ENCODE data around the gene COL5A3. TPM values are rescaled to one million over a fixed set of nuclear protein-coding genes. Genes with fewer than 3 reads are reported as not detected.
"Not testable (repeated sequence)": the region's sequence is repeated elsewhere in the genome, so short reads cannot be mapped to it uniquely, and the experiment has no call there.

COL5A3 gene
- total RNA-seq, 1 experiment from 2014 or later, result not detected

DNA sequence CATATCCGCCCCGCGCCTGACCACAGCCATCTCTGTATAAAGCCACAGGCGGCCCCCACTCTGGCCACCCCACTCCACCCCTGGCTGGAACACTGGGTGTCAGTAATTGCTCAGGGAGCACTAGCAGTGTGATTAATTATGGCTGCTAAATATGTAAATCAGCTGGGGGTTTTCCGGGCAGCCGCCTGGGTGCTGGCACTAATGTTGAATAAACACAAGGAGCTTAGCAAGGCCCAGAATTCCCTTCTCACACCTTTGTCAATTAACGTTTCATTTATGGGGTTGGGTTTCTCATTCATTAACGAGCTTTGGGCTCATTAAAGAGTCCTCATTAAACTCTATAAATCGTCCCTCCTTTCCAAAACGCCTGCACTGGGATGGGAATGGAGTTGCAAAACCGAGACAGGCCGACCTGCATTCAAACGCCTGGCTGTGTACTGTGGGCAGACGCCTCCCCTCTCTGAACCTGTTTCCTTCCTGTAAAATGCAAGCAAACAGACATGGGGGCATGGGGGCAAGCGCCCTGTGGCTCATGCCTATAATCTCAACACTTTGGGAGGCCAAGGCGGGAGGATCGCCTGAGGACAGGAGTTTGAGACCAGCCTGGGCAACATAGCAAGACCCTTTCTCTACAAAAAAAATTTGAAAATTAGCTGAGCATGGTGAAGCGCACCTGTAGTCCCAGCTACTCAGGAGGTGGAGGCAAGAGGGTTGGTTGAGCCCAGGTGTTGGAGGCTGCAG, 56.3 kb downstream of the COL5A3 start:
- Histone ChIP-seq H3K9me3 (no peaks in the 10 kb centered on the region), H3K4me1 (no peaks in the 10 kb centered on the region), H3K27me3 (replicated peaks; ENCODE audit: control insufficient read depth, insufficient read depth, low read length) (no peaks in the 10 kb centered on the region), H3K4me3 (ENCODE audit: low read depth, low read length) (no peak overlapping the region), H3K36me3 (ENCODE audit: control insufficient read depth, insufficient read depth, low read length) (no peaks in the 10 kb centered on the region)
- H3K27me3 Mint-ChIP-seq (ENCODE audit: insufficient read depth, unreplicated experiment), result no peaks in the 10 kb centered on the region
- no TSS peak for BruUV-seq (replicated peaks)
- intact Hi-C loops (cut with micrococcal nuclease; ENCODE audit: unreplicated experiment), result no loop called here
- H3K36me3 Mint-ChIP-seq (ENCODE audit: insufficient read depth, unreplicated experiment), result no peaks in the 10 kb centered on the region
- TF ChIP-seq, protein P1, sequence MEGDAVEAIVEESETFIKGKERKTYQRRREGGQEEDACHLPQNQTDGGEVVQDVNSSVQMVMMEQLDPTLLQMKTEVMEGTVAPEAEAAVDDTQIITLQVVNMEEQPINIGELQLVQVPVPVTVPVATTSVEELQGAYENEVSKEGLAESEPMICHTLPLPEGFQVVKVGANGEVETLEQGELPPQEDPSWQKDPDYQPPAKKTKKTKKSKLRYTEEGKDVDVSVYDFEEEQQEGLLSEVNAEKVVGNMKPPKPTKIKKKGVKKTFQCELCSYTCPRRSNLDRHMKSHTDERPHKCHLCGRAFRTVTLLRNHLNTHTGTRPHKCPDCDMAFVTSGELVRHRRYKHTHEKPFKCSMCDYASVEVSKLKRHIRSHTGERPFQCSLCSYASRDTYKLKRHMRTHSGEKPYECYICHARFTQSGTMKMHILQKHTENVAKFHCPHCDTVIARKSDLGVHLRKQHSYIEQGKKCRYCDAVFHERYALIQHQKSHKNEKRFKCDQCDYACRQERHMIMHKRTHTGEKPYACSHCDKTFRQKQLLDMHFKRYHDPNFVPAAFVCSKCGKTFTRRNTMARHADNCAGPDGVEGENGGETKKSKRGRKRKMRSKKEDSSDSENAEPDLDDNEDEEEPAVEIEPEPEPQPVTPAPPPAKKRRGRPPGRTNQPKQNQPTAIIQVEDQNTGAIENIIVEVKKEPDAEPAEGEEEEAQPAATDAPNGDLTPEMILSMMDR (IDR thresholded peaks at IDR 0.05; ENCODE audit: insufficient read depth in 1 of 2, low read depth in 1 of 2, low read length in 1 of 2, severe bottlenecking in 1 of 2, unreplicated experiment in 1 of 2), result no peak
- CTCF ChIA-PET, result no interaction called here
- no peak overlapping the region for H3K27ac Mint-ChIP-seq (ENCODE audit: unreplicated experiment)
- POLR2A ChIA-PET, result no interaction called here
- DNase-seq, result no peak
- H3K9me3 Mint-ChIP-seq (ENCODE audit: unreplicated experiment), result no peaks in the 10 kb centered on the region
- no peak overlapping the region for H3K4me3 Mint-ChIP-seq (ENCODE audit: unreplicated experiment)
- H3K4me1 Mint-ChIP-seq (ENCODE audit: low read depth, unreplicated experiment), result no peaks in the 10 kb centered on the region

- no peaks in the 10 kb centered on the region for H3K4me1 ChIP-seq
- CTCF ChIA-PET, result interaction anchor here (0.6 kb wide), 1 partner anchor 48 kb away, joined by 4 read pairs; no protein-coding TSS in a partner anchor
- Mint-ChIP-seq H3K4me1 (ENCODE audit: low read depth, unreplicated experiment) (no peaks in the 10 kb centered on the region), H3K27me3 (ENCODE audit: insufficient read depth, unreplicated experiment) (no peaks in the 10 kb centered on the region), H3K27ac (ENCODE audit: unreplicated experiment) (no peak overlapping the region), H3K36me3 (ENCODE audit: insufficient read depth, unreplicated experiment) (no peaks in the 10 kb centered on the region), H3K9me3 (ENCODE audit: unreplicated experiment) (no peaks in the 10 kb centered on the region), H3K4me3 (ENCODE audit: unreplicated experiment) (no peak overlapping the region)
- intact Hi-C loops (cut with micrococcal nuclease; ENCODE audit: unreplicated experiment), result no loop called here
- TF ChIP-seq, protein P1 (IDR thresholded peaks at IDR 0.05; ENCODE audit: insufficient read depth in 1 of 2, low read depth in 1 of 2, low read length in 1 of 2, severe bottlenecking in 1 of 2, unreplicated experiment in 1 of 2), result no peak
- POLR2A ChIA-PET, result no interaction called here
- H3K27me3 ChIP-seq (replicated peaks; ENCODE audit: control insufficient read depth, insufficient read depth, low read length), result no peaks in the 10 kb centered on the region
- H3K9me3 ChIP-seq, result no peaks in the 10 kb centered on the region
- H3K4me3 ChIP-seq (ENCODE audit: low read depth, low read length), result no peak overlapping the region
- DNase-seq, result no peak
- BruUV-seq (replicated peaks), result no TSS peak
- H3K36me3 ChIP-seq (ENCODE audit: control insufficient read depth, insufficient read depth, low read length), result no peaks in the 10 kb centered on the region
Observed at GRCh38 chr19:9952276-9952675, 58.0 kb downstream of the COL5A3 start.

DNA sequence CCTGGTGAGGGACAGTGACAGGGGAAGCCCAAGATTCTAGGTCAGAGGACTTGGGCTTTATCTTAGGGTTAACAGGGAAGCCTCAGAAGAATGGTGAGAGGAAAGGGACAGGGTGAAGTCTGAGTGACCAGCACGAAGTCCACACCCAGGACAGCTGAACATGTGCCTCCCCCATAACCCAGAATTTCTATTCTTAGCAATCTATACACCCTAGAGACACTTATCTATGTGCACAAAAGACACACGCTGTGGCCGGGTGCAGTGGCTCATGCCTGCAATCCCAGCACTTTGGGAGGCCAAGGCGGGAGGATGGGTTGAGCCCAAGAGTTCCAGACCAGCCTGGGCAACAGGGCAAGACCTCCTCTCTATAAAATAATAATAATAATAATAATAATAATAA, 62.9 kb downstream of the COL5A3 start:
- H3K27ac Mint-ChIP-seq (ENCODE audit: unreplicated experiment), result no peak overlapping the region
- CTCF ChIA-PET, result interaction anchor here (0.6 kb wide), 1 partner anchor 63 kb away, joined by 5 read pairs; the partner anchor contains the start of gene COL5A3
- Histone ChIP-seq H3K9me3 (no peaks in the 10 kb centered on the region), H3K36me3 (ENCODE audit: control insufficient read depth, insufficient read depth, low read length) (no peaks in the 10 kb centered on the region), H3K4me1 (no peaks in the 10 kb centered on the region), H3K27me3 (replicated peaks; ENCODE audit: control insufficient read depth, insufficient read depth, low read length) (no peaks in the 10 kb centered on the region), H3K4me3 (ENCODE audit: low read depth, low read length) (no peak overlapping the region)
- BruUV-seq (replicated peaks), result no TSS peak
- intact Hi-C loops (cut with micrococcal nuclease; ENCODE audit: unreplicated experiment), result no loop called here
- H3K27me3 Mint-ChIP-seq (ENCODE audit: insufficient read depth, unreplicated experiment), result peaks cover 9% of the 10 kb centered on the region
- H3K4me1 Mint-ChIP-seq (ENCODE audit: low read depth, unreplicated experiment), result peaks cover 9% of the 10 kb centered on the region
- no peaks in the 10 kb centered on the region for H3K9me3 Mint-ChIP-seq (ENCODE audit: unreplicated experiment)
- no peaks in the 10 kb centered on the region for H3K36me3 Mint-ChIP-seq (ENCODE audit: insufficient read depth, unreplicated experiment)
- no peak for DNase-seq
- no peak overlapping the region for H3K4me3 Mint-ChIP-seq (ENCODE audit: unreplicated experiment)
- POLR2A ChIA-PET, result no interaction called here
- TF ChIP-seq, protein P1 (IDR thresholded peaks at IDR 0.05; ENCODE audit: insufficient read depth in 1 of 2, low read depth in 1 of 2, low read length in 1 of 2, severe bottlenecking in 1 of 2, unreplicated experiment in 1 of 2), result no peak

DNA sequence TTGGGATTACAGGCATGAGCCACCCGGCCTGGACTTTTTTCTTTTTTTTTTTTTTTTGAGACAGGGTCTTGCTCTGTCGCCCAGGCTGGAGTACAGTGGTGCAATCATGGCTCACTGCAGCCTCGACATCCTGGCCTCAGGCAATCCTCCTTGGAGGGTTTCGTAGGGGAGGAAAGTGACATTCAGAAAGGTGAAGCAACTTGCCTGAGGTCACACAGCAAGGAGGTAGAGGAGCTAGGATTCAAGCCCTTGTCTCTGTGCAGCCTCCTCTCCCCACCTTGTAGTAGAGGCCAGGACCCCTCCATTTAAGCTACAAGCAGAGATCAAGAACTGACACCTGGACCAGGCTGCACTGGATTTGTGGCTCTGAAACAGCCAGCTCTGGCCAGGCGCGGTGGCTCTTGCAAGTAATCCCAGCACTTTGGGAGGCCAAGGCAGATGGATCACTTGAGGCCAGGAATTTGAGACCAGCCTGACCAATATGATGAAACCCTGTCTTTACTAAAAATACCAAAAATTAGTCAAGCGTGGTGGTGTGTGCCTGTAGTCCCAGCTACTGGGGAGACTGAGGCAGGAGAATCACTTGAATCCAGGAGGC, 63.7 kb downstream of the COL5A3 start:
- H3K4me3 Mint-ChIP-seq (ENCODE audit: unreplicated experiment); H3K27ac Mint-ChIP-seq (ENCODE audit: unreplicated experiment); BruUV-seq (replicated peaks); H3K9me3 ChIP-seq; H3K27me3 ChIP-seq (replicated peaks; ENCODE audit: control insufficient read depth, insufficient read depth, low read length); H3K4me1 ChIP-seq; H3K27me3 Mint-ChIP-seq (ENCODE audit: insufficient read depth, unreplicated experiment); H3K36me3 ChIP-seq (ENCODE audit: control insufficient read depth, insufficient read depth, low read length); POLR2A ChIA-PET; H3K9me3 Mint-ChIP-seq (ENCODE audit: unreplicated experiment); H3K4me3 ChIP-seq (ENCODE audit: low read depth, low read length); intact Hi-C loops (cut with micrococcal nuclease; ENCODE audit: unreplicated experiment); H3K4me1 Mint-ChIP-seq (ENCODE audit: low read depth, unreplicated experiment); H3K36me3 Mint-ChIP-seq (ENCODE audit: insufficient read depth, unreplicated experiment); DNase-seq: not testable (repeated sequence)
- CTCF ChIA-PET, result interaction anchor here (0.6 kb wide), 1 partner anchor 64 kb away, joined by 5 read pairs; the partner anchor contains the start of gene COL5A3

Data from Caco-2 (cell line).